PFSK-1 (cell line): ENCODE data around the gene ADGRF1.

Experiments used
- FOXP2 ChIP-seq: optimal IDR thresholded peaks from 2 replicates; pipeline ENCODE3; 2011; ENCODE audit warnings: borderline replicate concordance, control low read depth, inconsistent platforms; ENCODE audit not compliant: insufficient read depth; ENCODE audit errors: extremely low read length, extremely low read depth
- POLR2AphosphoS5 ChIP-seq: IDR thresholded peaks from 2 replicates; pipeline ENCODE4 v1.6.1; 2012; ENCODE audit warnings: low read depth, mild to moderate bottlenecking, control low read depth, low read length, moderate library complexity
- REST ChIP-seq, 2 experiments: IDR thresholded peaks; 2 replicates each; pipeline versions ENCODE4 v1.6.1 to v1.8.0; 2011 to 2012; ENCODE audit warnings: low read depth in 2 of 2, low read length in 2 of 2, control low read depth in 1 of 2, inconsistent platforms in 1 of 2, mild to moderate bottlenecking in 1 of 2, moderate library complexity in 1 of 2; ENCODE audit not compliant: insufficient read depth in 1 of 2
- SIN3A ChIP-seq: IDR thresholded peaks from 2 replicates; pipeline ENCODE4 v1.6.1; 2012; ENCODE audit warnings: mild to moderate bottlenecking, low read length, moderate library complexity, borderline replicate concordance; ENCODE audit not compliant: insufficient read depth
- TAF1 ChIP-seq: IDR thresholded peaks from 2 replicates; pipeline ENCODE4 v1.6.1; 2012; ENCODE audit warnings: low read length, control low read depth, borderline replicate concordance; ENCODE audit not compliant: insufficient read depth

Gene ADGRF1

GRCh38 chr6:47034926-47035325 is 7.2 kb downstream of the ADGRF1 start:
- TF ChIP-seq POLR2AphosphoS5 (no peak), REST (IDR thresholded peaks at IDR 0.05; ENCODE audit: insufficient read depth in 1 of 2, low read depth in 2 of 2, low read length in 2 of 2) (no peak), FOXP2 (no peak), SIN3A (peak; percentile 70; the same call in 1 of the 2 replicates), TAF1 (no peak)

- TF ChIP-seq FOXP2, result no peak
- TF ChIP-seq REST (IDR thresholded peaks at IDR 0.05; ENCODE audit: insufficient read depth in 1 of 2, low read depth in 2 of 2, low read length in 2 of 2), result no peak
- TF ChIP-seq POLR2AphosphoS5, result no peak
These were observed 7.7 kb downstream of the ADGRF1 start for GRCh38 chr6:47034421-47034820.

- TF ChIP-seq FOXP2 (no peak), SIN3A (no peak), TAF1 (no peak), REST (IDR thresholded peaks at IDR 0.05; ENCODE audit: insufficient read depth in 1 of 2, low read depth in 2 of 2, low read length in 2 of 2) (no peak), POLR2AphosphoS5 (no peak)
These were observed 9.0 kb downstream of the ADGRF1 start for GRCh38 chr6:47032974-47033765.

- TF ChIP-seq SIN3A (no peak), FOXP2 (no peak), REST (IDR thresholded peaks at IDR 0.05; ENCODE audit: insufficient read depth in 1 of 2, low read depth in 2 of 2, low read length in 2 of 2) (no peak), POLR2AphosphoS5 (no peak), TAF1 (no peak)
These were observed 10.5 kb downstream of the ADGRF1 start for GRCh38 chr6:47031656-47032055.
